Panc1 (cell line): Measurements from ENCODE around the gene MYLK3.

ENCODE experiments used
- CTCF ChIP-seq: fragments of 450-650 bp; IDR thresholded peaks from 2 replicates; pipeline ENCODE4 v1.5.1; 2017; ENCODE audit warnings: mild to moderate bottlenecking
- POLR2AphosphoS5 ChIP-seq: IDR thresholded peaks from 2 replicates; pipeline ENCODE4 v1.6.1; 2012; ENCODE audit warnings: mild to moderate bottlenecking, low read depth, low read length, moderate library complexity
- REST ChIP-seq, 2 experiments: IDR thresholded peaks; 2 replicates each; pipeline ENCODE4 v1.6.1; 2011 to 2012; ENCODE audit warnings: low read depth in 2 of 2, control low read depth in 1 of 2, low read length in 1 of 2, mild to moderate bottlenecking in 1 of 2, moderate library complexity in 1 of 2; ENCODE audit not compliant: insufficient read depth in 1 of 2
- SIN3A ChIP-seq: IDR thresholded peaks from 2 replicates; pipeline ENCODE4 v1.6.1; 2012; ENCODE audit warnings: low read depth, mild to moderate bottlenecking, low read length, moderate library complexity, borderline replicate concordance; ENCODE audit not compliant: insufficient read depth

DNA sequence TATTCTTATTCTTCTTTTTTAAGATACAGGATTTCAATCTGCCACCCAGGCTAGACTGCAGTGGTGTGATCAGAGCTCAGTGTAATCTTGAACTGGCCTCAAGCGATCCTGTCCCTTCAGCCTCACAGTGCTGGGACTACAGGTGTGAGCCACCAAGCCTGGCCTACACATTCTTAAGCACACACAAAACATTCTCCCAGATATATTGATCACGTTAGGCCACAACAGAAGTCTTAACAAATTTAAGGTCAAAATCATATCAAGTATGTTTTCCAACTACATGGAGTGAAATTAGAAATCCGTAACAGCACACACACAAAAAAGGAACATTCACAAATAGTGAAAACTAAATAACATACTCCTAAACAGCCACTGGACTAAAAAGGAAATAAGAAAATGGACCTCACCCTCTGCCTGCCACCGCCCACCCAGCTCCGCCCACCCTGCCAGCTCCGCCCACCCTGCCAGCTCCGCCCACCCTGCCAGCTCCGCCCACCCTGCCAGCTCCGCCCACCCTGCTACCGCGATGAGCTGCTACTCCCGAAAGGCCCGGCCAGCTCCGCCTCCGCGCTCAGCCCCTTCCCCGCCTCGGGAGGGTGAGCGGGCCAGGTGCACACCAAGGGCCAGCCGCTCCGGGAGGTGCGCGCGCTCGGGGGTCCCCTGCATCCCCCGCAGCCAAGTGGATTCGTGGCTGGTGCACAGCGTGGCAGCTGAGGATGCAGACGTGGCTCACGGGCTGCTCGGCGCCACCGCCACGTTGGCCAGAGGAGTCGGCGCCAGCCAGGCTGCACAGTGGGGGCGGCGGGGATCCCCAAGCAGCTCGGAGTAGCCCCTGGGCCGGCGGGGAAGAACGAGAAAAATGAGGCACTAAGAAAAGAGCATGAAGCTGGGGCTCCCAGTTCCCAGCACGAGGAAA is 41.6 kb upstream of the MYLK3 start:
- TF ChIP-seq CTCF (no peak), POLR2AphosphoS5 (no peak; the same call in 1 of the 2 replicates), REST (IDR thresholded peaks at IDR 0.05; ENCODE audit: insufficient read depth in 1 of 2, low read depth in 2 of 2, low read length in 1 of 2) (no peak), SIN3A (no peak)
